ENCODE measurements around the gene GMPR2. TPM values are rescaled to one million over a fixed set of nuclear protein-coding genes. Genes with fewer than 3 reads are reported as not detected.
A peak's percentile ranks its signal among the peaks of the same experiment; 100 is the strongest.

GMPR2 gene
- total and polyA plus RNA-seq, 2 of the 4 experiments (the other 2 are of a cell fraction): 63.7 to 92.5 TPM

GRCh38 chr14:24280797-24281460 lies 48.2 kb downstream of the GMPR2 start:
- H2BK15ac ChIP-seq (ENCODE audit: low read depth, low read length): no peak overlapping the region
- ChIA-PET CTCF (no interaction called here), POLR2A (ENCODE audit: unreplicated experiment) (no interaction called here)
- in situ Hi-C loops (cut with MboI; ENCODE audit: low sequenced_read_pairs) (no loop called here), dilution Hi-C loops (cut with HindIII; ENCODE audit: low sequenced_read_pairs, unreplicated experiment) (no loop called here), intact Hi-C loops (cut with micrococcal nuclease) (no loop called here)
- no peak overlapping the region for H2BK20ac ChIP-seq (ENCODE audit: low read depth, low read length)
- no peak overlapping the region for H4K5ac ChIP-seq (ENCODE audit: low read depth, low read length)
- H2BK5ac ChIP-seq (ENCODE audit: low read depth, low read length, poor library complexity, severe bottlenecking): no peak overlapping the region
- H3K56ac ChIP-seq (ENCODE audit: extremely low read depth, insufficient read depth, low read length): no peak overlapping the region
- H2AFZ ChIP-seq (replicated peaks; ENCODE audit: low read length, poor library complexity): no peak overlapping the region
- H4K91ac ChIP-seq (ENCODE audit: insufficient read depth, low read depth, low read length): no peak overlapping the region
- H3K9ac ChIP-seq (ENCODE audit: low read depth, low read length): no peak overlapping the region
- no peak overlapping the region for H3K4me2 ChIP-seq (ENCODE audit: low read depth, low read length)
- BruUV-seq (replicated peaks): no TSS peak
- H4K20me1 ChIP-seq (ENCODE audit: insufficient read depth, low read length): no peaks in the 10 kb centered on the region; the same call in 1 of the 2 replicates
- H3K23ac ChIP-seq (ENCODE audit: low read depth, low read length): no peak overlapping the region
- no peaks in the 10 kb centered on the region for H3K9me1 ChIP-seq (ENCODE audit: insufficient read depth, low read length)
- no peak overlapping the region for H2AK5ac ChIP-seq (ENCODE audit: low read depth, low read length)
- 85% methylated on average over 4 of the region's 6 CpGs; no CpG with 5 or more reads in 1 of the 2 experiments for WGBS, 2 experiments (ENCODE audit: extremely low coverage in 2 of 2, insufficient read length in 1 of 2)
- no peak overlapping the region for H3K4me3 ChIP-seq (ENCODE audit: insufficient read depth, low read depth, low read length)
- H3K79me1 ChIP-seq (ENCODE audit: low read depth in 1 of 2, low read length in 2 of 2): peaks cover 0 to 11% of the 10 kb centered on the region in 2 experiments
- H3K9me3 ChIP-seq (ENCODE audit: control insufficient read depth, insufficient read depth, low read length): no peaks in the 10 kb centered on the region
- H3K36me3 ChIP-seq (ENCODE audit: control insufficient read depth, insufficient read depth, low read length): no peaks in the 10 kb centered on the region
- no peak overlapping the region for H2BK120ac ChIP-seq (ENCODE audit: low read depth, low read length)
- H3K4ac ChIP-seq (ENCODE audit: low read depth, low read length): no peak overlapping the region
- no peak for TF ChIP-seq CHD1 (IDR thresholded peaks at IDR 0.05; ENCODE audit: low read depth, low read length)
- no peak for TF ChIP-seq SMC3 (IDR thresholded peaks at IDR 0.05; ENCODE audit: low read depth, low read length)
- no peak for TF ChIP-seq MAFK (IDR thresholded peaks at IDR 0.05; ENCODE audit: low read depth, low read length)
- no peak for TF ChIP-seq MXI1 (IDR thresholded peaks at IDR 0.05; ENCODE audit: borderline replicate concordance, low read depth, low read length)
- TF ChIP-seq BHLHE40 (IDR thresholded peaks at IDR 0.05; ENCODE audit: low read depth, low read length): no peak
- no peak for TF ChIP-seq FOS (IDR thresholded peaks at IDR 0.05; ENCODE audit: low read depth, low read length)
- H2AK9ac ChIP-seq (replicated peaks; ENCODE audit: low read depth, low read length, poor library complexity): no peak overlapping the region
- H3K4me1 ChIP-seq (ENCODE audit: control insufficient read depth, insufficient read depth, low read length): no peaks in the 10 kb centered on the region; the same call in 1 of the 2 replicates
- H3K27ac ChIP-seq (ENCODE audit: insufficient read depth, low read length): no peak overlapping the region
- no peaks in the 10 kb centered on the region for H3K27me3 ChIP-seq (ENCODE audit: control insufficient read depth, insufficient read depth, low read length)
- DNase-seq: no peak
- no peak overlapping the region for H4K8ac ChIP-seq (ENCODE audit: low read depth in 2 of 2, low read length in 2 of 2)
- peak; percentile 43 for ATAC-seq (ENCODE audit: low read depth)
- no peak overlapping the region for H3K14ac ChIP-seq (replicated peaks; ENCODE audit: low read depth, low read length)
- no peak overlapping the region for H3K18ac ChIP-seq (ENCODE audit: low read depth, low read length)

Data from IMR-90 (cell line).